ENCODE results near the gene DDX42. TPM values are rescaled to one million over a fixed set of nuclear protein-coding genes. Genes with fewer than 3 reads are reported as not detected.

The DDX42 gene
- total RNA-seq, 2 experiments from 2014 or later = 103 to 106 TPM

DNA sequence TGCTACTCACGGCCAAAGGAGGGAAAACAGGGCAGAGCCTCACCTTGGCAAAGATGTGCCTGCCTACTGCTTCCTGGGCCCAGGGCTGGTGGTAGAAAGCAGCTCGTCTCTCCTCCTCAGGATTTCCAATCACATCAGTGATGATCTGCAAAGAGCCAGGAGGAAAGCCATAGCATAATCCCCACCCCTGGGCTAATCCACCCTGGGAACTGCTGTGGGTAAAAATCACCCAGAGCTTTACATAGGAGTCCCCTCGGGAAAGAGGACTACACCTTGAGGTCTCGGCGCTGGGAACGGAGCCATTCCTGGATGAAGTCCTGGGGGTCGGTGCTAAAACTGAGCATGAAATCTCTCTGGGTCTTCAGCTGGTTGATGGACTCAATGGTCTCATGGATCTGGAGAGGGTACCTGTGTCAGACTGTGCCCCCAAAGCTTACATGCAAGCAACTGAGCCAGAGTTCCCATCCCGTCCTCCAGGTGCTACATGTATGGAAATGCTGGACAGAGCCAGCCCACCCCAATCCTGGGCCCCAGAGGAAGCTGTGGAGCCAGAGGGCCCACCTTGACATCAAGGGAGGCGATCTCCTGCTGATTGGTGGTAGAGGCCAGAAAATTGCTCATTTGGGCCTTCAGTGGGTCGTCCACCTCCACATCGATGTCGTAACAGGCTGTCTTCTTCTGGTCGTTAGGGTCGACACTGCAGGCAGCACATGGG lies 59.2 kb downstream of the DDX42 start:
- Mint-ChIP-seq H3K27me3 (no peaks in the 10 kb centered on the region), H3K36me3 (peaks cover 57% of the 10 kb centered on the region), H3K9me3 (no peaks in the 10 kb centered on the region), H3K27ac (no peak overlapping the region), H3K4me3 (no peak overlapping the region), H3K4me1 (ENCODE audit: low read depth) (peaks cover 49% of the 10 kb centered on the region)
- ChIA-PET POLR2A (interaction anchor here (1.2 to 1.3 kb wide), 3 partner anchors 9 to 140 kb away, joined by 3 to 4 read pairs (median 4); no protein-coding TSS in a partner anchor), CTCF (interaction anchor here (0.6 to 1.6 kb wide), 3 partner anchors 11 to 760 kb away, joined by 3 to 5 read pairs (median 4); no protein-coding TSS in a partner anchor)
- intact Hi-C loops (cut with micrococcal nuclease) = no loop called here
- DNase-seq = no peak

DNA sequence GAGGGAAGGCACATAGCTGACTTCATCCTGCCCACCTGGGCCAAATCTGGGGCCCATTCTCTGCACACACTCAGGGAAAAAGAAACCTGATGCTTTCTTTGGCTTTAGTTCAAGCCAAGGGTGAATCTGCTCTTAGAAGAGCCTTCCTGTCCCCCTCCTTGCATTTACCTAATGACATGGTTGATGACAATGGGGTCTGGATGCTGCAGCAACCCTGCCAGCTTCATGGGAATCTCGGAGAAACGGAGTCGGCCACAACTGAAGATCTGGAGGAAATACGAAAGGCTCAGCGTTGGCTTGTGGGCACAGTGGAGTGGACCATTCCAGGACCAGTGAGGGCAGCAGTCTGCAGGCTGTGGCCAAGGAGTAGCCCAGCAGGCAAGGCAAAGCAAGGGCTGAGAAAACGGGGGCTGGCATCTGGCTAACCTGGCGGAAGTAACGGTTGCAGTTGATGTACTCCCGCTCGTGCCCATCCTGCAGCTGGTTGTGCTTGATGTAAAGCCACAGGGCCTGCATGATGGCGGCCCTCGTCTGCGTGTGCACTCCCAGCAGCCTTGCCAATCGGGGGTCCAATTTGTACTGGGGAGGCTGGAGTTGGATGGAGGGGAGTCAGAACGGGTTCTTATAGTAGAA lies 59.9 kb downstream of the DDX42 start:
- no peak overlapping the region for H3K27ac Mint-ChIP-seq

DNA sequence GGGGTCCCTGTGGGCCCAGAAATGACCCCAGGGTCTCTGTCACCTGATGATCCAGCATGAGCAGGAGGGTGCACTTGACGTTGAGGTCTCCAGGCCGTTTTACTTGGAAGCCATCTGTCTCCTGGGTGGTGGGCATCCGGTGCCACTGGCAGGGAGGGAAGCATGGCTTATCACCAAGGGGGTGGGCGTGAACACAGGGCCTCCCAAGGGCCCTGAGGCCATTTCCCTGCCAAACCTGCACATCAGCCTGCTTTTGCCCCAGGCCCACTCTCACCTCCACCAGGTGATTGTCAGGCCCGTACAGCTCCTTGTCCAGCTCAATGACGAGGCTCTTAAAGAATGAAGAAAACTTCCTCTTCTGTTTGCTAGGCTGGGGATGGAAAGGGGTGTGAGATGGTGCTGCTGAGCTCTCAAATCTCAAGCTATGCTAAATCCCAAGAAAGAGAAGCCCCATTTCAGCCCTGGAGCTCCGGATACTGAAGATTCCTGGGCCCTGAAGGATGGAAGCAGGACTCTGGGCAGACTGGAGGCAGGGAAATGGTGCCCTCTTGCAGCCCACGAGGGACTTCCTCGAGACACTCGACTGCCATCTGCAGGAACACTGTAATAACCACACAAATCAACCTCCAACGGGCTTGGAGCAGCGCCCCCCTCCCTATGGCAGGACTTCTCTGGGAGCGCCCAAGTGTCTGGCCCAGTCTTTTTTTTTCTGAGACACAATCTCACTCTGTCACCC lies 60.6 kb downstream of the DDX42 start:
- ChIA-PET POLR2A (interaction anchor here (1.0 to 1.2 kb wide), 5 partner anchors 9 to 137 kb away, joined by 3 read pairs; partner anchors contain the start of gene SMARCD2), CTCF (interaction anchor here (0.6 to 1.5 kb wide), 19 partner anchors 9 to 409 kb away, joined by 3 to 10 read pairs (median 3); partner anchors contain the start of gene DDX42)
- peaks cover 49% of the 10 kb centered on the region for H3K36me3 Mint-ChIP-seq
- H3K9me3 Mint-ChIP-seq = no peaks in the 10 kb centered on the region
- H3K4me1 Mint-ChIP-seq (ENCODE audit: low read depth) = peaks cover 47% of the 10 kb centered on the region
- H3K4me3 Mint-ChIP-seq = no peak overlapping the region
- no peaks in the 10 kb centered on the region for H3K27me3 Mint-ChIP-seq
- H3K27ac Mint-ChIP-seq = peak overlapping the region; percentile 72
- intact Hi-C loops (cut with micrococcal nuclease) = loop anchor here (1.0 to 5.0 kb wide), 2 partner anchors 7 to 407 kb away; partner anchors contain the start of genes FTSJ3 and PSMC5
- peak; percentile 82 for DNase-seq

More for the DNA sequence above, 59.9 kb downstream of the DDX42 start:
- peaks cover 56% of the 10 kb centered on the region for H3K36me3 Mint-ChIP-seq
- ChIA-PET CTCF (interaction anchor here (0.6 to 1.6 kb wide), 10 partner anchors 10 to 221 kb away, joined by 3 to 10 read pairs (median 4); no protein-coding TSS in a partner anchor), POLR2A (interaction anchor here (1.0 to 1.3 kb wide), 4 partner anchors 8 to 141 kb away, joined by 3 to 4 read pairs (median 4); partner anchors contain the start of gene SMARCD2)
- intact Hi-C loops (cut with micrococcal nuclease) = no loop called here
- no peak for DNase-seq
- no peaks in the 10 kb centered on the region for H3K9me3 Mint-ChIP-seq
- H3K4me1 Mint-ChIP-seq (ENCODE audit: low read depth) = peaks cover 47% of the 10 kb centered on the region
- no peak overlapping the region for H3K4me3 Mint-ChIP-seq
- H3K27me3 Mint-ChIP-seq = no peaks in the 10 kb centered on the region

DNA sequence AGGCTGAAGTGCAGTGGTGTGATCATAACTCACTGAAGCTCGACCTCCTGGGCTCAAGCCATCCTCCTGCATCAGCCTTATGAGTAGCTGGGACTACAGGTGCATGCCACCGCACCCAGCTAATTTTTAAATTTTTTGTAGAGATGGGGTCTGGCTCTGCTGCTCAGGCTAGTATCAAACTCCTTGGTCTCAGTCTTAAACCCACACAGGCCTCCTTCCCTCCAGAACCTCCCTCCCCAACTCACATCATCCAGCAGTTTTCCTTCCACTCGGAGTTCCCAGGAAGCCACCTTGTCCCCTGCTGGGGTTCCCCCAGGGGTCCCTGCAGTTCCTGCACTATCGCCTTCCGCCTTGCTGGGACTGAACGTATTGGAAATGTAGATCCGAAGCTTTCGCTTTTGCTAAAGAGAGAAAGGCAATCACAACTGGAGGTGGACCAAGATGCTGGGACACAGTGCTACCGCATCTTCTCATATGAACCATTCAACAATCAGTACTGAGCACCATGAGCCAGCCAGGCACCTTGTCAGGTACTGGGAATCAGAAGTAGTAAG lies 61.3 kb downstream of the DDX42 start:
- intact Hi-C loops (cut with micrococcal nuclease) = loop anchor here (1.0 to 5.0 kb wide), 2 partner anchors 8 to 408 kb away; partner anchors contain the start of genes FTSJ3 and PSMC5
- Mint-ChIP-seq H3K27ac (peak overlapping the region; percentile 72), H3K27me3 (no peaks in the 10 kb centered on the region), H3K36me3 (peaks cover 43% of the 10 kb centered on the region), H3K4me3 (no peak overlapping the region), H3K4me1 (ENCODE audit: low read depth) (peaks cover 42% of the 10 kb centered on the region), H3K9me3 (no peaks in the 10 kb centered on the region)
- CTCF ChIA-PET = interaction anchor here (0.6 to 1.5 kb wide), 14 partner anchors 8 to 410 kb away, joined by 3 to 10 read pairs (median 3); partner anchors contain the start of gene DDX42
- no peak for DNase-seq
- POLR2A ChIA-PET = interaction anchor here (1.0 to 1.1 kb wide), 4 partner anchors 8 to 41 kb away, joined by 3 read pairs; partner anchors contain the start of gene SMARCD2

DNA sequence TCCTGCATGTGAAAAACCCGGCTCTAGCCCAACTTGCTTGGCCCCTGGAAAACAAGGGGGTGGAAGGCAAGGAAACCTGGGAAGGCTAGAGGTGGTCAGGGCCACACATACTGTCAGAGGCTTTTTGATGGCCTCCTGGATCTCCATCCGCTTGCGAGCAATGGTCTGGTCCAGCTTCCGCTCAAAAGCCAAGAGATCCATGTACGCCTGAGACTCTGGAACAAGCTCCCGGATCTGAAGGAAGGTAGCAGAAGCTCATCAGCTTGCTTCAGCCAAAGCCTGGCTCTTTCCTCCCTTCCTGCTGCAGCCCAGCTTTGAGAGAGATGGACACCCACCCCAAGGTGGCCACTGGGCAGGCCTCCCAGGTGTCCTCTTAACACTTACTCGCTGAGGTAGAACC lies 62.8 kb downstream of the DDX42 start:
- Mint-ChIP-seq H3K27ac (no peak overlapping the region), H3K36me3 (peaks cover 28% of the 10 kb centered on the region), H3K9me3 (no peaks in the 10 kb centered on the region), H3K27me3 (no peaks in the 10 kb centered on the region), H3K4me3 (no peak overlapping the region), H3K4me1 (ENCODE audit: low read depth) (peaks cover 34% of the 10 kb centered on the region)
- intact Hi-C loops (cut with micrococcal nuclease) = loop anchor here (5.0 kb wide), 1 partner anchor 410 kb away; no protein-coding TSS in a partner anchor
- no peak for DNase-seq
- ChIA-PET POLR2A (no interaction called here), CTCF (interaction anchor here (0.6 to 2.4 kb wide), 3 partner anchors 9 to 182 kb away, joined by 3 to 7 read pairs (median 5); partner anchors contain the start of gene FTSJ3)

DNA sequence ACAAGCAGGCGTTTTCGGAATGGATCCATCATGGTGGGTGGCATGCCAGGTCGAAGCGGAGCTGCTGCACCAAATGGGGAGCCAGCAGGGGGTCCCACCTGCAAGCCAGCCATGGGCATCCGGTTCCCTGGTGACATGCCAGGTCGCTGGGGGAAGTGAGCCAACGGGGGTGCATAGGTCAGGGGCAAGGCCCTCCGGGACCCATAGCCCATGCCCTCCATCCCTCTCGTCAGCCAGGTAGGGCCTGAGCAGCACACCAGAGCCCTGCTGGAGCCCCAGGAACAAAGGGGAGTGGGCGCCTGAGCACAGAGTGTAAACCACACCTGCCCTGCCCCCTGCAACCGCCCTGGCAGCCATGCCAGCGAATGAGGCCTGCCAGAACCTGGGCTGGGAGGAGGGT lies 63.5 kb downstream of the DDX42 start:
- H3K36me3 Mint-ChIP-seq = peaks cover 25% of the 10 kb centered on the region
- no peaks in the 10 kb centered on the region for H3K9me3 Mint-ChIP-seq
- H3K27ac Mint-ChIP-seq = no peak overlapping the region
- DNase-seq = no peak
- CTCF ChIA-PET = interaction anchor here (1.4 to 2.4 kb wide), 2 partner anchors 9 to 11 kb away, joined by 5 to 7 read pairs; partner anchors contain the start of gene FTSJ3
- no peaks in the 10 kb centered on the region for H3K27me3 Mint-ChIP-seq
- intact Hi-C loops (cut with micrococcal nuclease) = loop anchor here (5.0 kb wide), 1 partner anchor 410 kb away; no protein-coding TSS in a partner anchor
- peaks cover 33% of the 10 kb centered on the region for H3K4me1 Mint-ChIP-seq (ENCODE audit: low read depth)
- no peak overlapping the region for H3K4me3 Mint-ChIP-seq
- POLR2A ChIA-PET = no interaction called here

DNA sequence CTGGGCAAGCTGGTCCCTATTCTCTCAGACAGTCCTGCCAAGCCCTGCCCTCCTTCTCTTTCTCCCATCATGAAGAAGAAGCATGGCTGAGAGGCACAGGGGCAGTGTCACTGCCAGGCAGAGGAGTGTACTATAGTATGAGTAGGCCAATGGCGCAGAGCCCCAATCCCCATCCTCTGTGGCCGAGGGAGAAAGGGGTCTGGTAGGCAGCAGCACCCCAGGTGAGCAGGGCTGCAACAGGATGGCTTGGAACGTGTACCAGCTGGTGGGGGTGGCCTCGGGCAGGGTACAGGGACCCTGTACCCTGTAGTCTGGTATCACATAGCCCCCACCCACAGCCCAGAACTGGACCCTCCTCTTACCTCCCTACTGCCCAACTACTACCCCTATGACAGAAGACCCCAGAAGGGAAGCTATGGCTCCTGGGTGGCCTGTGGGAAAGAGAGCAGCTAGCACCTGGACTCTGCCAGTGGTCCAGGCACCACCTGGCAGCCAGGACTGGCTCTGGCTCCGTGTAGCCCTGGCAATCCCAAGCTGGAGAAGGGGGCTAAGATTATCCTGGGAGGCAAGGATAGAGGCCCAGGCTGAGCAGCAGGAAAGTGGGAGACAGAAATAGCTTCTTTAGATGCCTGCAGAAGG lies 64.1 kb downstream of the DDX42 start:
- DNase-seq = no peak
- POLR2A ChIA-PET = interaction anchor here (1.5 kb wide), 1 partner anchor 9 kb away, joined by 4 read pairs; no protein-coding TSS in a partner anchor
- H3K4me1 Mint-ChIP-seq (ENCODE audit: low read depth) = peaks cover 33% of the 10 kb centered on the region
- H3K27ac Mint-ChIP-seq = peak overlapping the region; percentile 18
- CTCF ChIA-PET = interaction anchor here (2.3 to 2.4 kb wide), 2 partner anchors 10 to 11 kb away, joined by 7 read pairs; partner anchors contain the start of gene FTSJ3
- H3K36me3 Mint-ChIP-seq = peaks cover 24% of the 10 kb centered on the region
- H3K27me3 Mint-ChIP-seq = no peaks in the 10 kb centered on the region
- no peak overlapping the region for H3K4me3 Mint-ChIP-seq
- no peaks in the 10 kb centered on the region for H3K9me3 Mint-ChIP-seq
- intact Hi-C loops (cut with micrococcal nuclease) = loop anchor here (5.0 kb wide), 1 partner anchor 411 kb away; no protein-coding TSS in a partner anchor

DNA sequence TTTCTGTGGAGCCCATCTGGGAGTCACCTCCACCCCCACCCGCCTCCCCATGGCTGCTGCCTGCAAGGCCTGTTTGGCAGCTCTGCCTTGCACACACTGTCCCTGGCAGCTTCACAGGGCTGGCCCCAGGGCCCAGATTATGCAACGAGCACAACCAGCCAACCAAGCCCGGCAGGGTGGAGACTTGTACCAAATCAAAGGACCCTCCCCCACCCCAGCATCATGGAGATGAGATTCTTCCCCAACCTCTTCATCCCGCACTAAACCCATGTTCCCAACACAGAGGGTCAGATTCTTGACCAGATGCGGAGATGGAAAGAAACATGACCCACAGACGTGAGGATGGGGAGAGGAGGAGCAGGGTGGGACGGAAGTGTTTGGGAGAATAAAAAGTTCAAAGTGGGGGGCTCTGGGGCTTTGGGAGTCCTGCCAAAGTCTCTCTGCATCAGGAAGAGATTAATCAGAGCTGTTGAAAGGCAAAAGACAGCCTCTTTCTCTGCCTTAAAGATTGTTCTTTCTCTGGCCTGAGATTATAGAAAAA lies 64.7 kb downstream of the DDX42 start:
- intact Hi-C loops (cut with micrococcal nuclease) = loop anchor here (5.0 kb wide), 1 partner anchor 411 kb away; no protein-coding TSS in a partner anchor
- Mint-ChIP-seq H3K27me3 (no peaks in the 10 kb centered on the region), H3K9me3 (no peaks in the 10 kb centered on the region), H3K4me1 (ENCODE audit: low read depth) (peaks cover 35% of the 10 kb centered on the region), H3K36me3 (peaks cover 24% of the 10 kb centered on the region), H3K27ac (peak overlapping the region; percentile 75), H3K4me3 (peak overlapping the region; percentile 23)
- ChIA-PET POLR2A (interaction anchor here (1.5 kb wide), 1 partner anchor 9 kb away, joined by 4 read pairs; no protein-coding TSS in a partner anchor), CTCF (interaction anchor here (2.3 kb wide), 1 partner anchor 10 kb away, joined by 7 read pairs; no protein-coding TSS in a partner anchor)
- no peak for DNase-seq

DNA sequence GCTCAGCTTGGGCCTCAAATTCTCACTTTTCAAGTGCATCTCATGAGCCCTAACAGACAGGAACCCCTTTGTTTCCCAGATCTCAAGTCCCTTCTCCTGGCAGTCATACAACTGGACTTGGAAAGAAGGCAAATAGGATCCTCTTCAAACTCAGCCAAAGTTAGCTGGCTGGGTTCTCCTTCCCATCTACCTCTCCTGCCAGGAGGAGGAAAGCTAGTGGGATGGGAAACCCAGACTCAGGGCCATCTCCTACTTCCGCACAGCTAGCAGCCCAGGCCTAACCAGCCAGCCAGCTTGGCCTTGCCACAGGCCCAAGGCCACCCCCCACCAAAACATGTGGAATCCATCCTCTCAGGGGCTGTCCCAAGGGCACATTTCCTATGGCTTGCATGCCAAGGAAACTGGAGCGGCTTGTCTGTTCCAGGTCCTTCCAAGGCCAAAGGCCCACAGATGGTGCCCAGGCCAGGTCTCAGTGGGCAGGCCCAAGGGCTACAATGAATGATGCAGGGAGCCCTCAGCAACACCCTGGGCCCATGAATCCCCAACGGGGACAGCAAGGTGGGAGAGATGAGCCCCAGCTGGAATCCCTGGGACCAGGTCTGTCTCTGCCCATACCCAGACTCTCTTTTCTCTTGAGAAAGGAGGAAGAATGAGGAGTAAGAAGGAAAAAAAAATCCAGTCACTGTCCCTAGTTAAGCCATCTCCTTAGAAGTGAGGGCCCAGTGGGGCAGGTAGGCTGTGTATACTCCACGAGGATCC lies 66.8 kb downstream of the DDX42 start:
- Mint-ChIP-seq H3K4me3 (peak overlapping the region; percentile 95), H3K4me1 (ENCODE audit: low read depth) (peaks cover 31% of the 10 kb centered on the region), H3K36me3 (peaks cover 8% of the 10 kb centered on the region), H3K9me3 (no peaks in the 10 kb centered on the region), H3K27ac (peak overlapping the region; percentile 92), H3K27me3 (no peaks in the 10 kb centered on the region)
- ChIA-PET POLR2A (interaction anchor here (0.7 to 2.7 kb wide), 3 partner anchors 8 to 142 kb away, joined by 3 to 29 read pairs (median 3); no protein-coding TSS in a partner anchor), CTCF (interaction anchor here (0.7 to 2.3 kb wide), 4 partner anchors 8 to 139 kb away, joined by 3 to 15 read pairs (median 4); no protein-coding TSS in a partner anchor)
- intact Hi-C loops (cut with micrococcal nuclease) = loop anchor here (5.0 kb wide), 3 partner anchors 143 to 667 kb away; partner anchors contain the start of genes CEP95 and DDX5
- no peak for DNase-seq

Data from activated CD4-positive, alpha-beta memory T cell treated with anti-CD3 and anti-CD28 coated beads for 36 hours (primary cell).